ENCODE measurements around the gene TPRX1.

DNA sequence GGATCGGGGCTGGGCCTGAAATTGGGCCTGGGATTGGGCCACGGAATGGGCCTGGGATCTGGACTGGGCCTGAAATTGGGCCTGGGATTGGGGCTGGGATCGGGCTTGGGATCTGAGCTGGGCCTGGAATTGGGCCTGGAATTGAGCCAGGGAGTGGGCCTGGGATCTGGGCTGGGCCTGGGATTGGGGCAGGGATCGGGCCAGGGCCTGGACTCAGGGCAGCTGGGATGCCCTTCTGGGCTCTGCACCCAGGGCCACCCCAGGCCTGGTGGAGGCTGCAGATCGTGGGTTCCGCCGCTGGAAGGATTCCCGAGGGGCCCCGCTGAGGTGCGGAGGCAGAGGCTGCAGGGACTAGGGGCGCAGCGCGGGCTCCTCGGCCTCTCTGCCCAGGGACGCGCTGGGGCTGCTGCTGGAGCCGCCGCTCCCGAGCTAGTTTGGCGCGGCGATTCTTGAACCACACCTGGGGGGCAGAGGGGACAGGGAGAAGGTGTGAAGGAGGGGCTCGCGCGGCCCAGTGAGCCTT is 1.8 kb downstream of the TPRX1 start:
- TF ChIP-seq OSR2 (tag by site-specific recombination; IDR thresholded peaks at IDR 0.05), result no peak
- TF ChIP-seq, protein P1, sequence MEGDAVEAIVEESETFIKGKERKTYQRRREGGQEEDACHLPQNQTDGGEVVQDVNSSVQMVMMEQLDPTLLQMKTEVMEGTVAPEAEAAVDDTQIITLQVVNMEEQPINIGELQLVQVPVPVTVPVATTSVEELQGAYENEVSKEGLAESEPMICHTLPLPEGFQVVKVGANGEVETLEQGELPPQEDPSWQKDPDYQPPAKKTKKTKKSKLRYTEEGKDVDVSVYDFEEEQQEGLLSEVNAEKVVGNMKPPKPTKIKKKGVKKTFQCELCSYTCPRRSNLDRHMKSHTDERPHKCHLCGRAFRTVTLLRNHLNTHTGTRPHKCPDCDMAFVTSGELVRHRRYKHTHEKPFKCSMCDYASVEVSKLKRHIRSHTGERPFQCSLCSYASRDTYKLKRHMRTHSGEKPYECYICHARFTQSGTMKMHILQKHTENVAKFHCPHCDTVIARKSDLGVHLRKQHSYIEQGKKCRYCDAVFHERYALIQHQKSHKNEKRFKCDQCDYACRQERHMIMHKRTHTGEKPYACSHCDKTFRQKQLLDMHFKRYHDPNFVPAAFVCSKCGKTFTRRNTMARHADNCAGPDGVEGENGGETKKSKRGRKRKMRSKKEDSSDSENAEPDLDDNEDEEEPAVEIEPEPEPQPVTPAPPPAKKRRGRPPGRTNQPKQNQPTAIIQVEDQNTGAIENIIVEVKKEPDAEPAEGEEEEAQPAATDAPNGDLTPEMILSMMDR (tag by site-specific recombination; IDR thresholded peaks at IDR 0.05), result no peak
- TF ChIP-seq, protein P2, sequence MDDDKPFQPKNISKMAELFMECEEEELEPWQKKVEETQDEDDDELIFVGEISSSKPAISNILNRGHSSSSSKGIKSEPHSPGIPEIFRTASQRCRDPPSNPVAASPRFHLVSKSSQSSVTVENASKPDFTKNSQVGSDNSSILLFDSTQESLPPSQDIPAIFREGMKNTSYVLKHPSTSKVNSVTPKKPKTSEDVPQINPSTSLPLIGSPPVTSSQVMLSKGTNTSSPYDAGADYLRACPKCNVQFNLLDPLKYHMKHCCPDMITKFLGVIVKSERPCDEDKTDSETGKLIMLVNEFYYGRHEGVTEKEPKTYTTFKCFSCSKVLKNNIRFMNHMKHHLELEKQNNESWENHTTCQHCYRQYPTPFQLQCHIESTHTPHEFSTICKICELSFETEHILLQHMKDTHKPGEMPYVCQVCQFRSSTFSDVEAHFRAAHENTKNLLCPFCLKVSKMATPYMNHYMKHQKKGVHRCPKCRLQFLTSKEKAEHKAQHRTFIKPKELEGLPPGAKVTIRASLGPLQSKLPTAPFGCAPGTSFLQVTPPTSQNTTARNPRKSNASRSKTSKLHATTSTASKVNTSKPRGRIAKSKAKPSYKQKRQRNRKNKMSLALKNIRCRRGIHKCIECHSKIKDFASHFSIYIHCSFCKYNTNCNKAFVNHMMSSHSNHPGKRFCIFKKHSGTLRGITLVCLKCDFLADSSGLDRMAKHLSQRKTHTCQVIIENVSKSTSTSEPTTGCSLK (tag by site-specific recombination; IDR thresholded peaks at IDR 0.05), result no peak
- no peak for TF ChIP-seq ZNF175 (tag by site-specific recombination; IDR thresholded peaks at IDR 0.05)
- TF ChIP-seq MEIS1 (CRISPR knock-in tag; IDR thresholded peaks at IDR 0.05; ENCODE audit: borderline replicate concordance), result no peak
- TF ChIP-seq, protein P3, sequence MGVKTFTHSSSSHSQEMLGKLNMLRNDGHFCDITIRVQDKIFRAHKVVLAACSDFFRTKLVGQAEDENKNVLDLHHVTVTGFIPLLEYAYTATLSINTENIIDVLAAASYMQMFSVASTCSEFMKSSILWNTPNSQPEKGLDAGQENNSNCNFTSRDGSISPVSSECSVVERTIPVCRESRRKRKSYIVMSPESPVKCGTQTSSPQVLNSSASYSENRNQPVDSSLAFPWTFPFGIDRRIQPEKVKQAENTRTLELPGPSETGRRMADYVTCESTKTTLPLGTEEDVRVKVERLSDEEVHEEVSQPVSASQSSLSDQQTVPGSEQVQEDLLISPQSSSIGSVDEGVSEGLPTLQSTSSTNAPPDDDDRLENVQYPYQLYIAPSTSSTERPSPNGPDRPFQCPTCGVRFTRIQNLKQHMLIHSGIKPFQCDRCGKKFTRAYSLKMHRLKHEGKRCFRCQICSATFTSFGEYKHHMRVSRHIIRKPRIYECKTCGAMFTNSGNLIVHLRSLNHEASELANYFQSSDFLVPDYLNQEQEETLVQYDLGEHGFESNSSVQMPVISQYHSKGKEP (tag by site-specific recombination; IDR thresholded peaks at IDR 0.05), result no peak
- no peak for TF ChIP-seq PRDM1 (tag by site-specific recombination; IDR thresholded peaks at IDR 0.05)
- no peak for TF ChIP-seq ZNF24 (tag by site-specific recombination; IDR thresholded peaks at IDR 0.05)
- TF ChIP-seq, protein P4, sequence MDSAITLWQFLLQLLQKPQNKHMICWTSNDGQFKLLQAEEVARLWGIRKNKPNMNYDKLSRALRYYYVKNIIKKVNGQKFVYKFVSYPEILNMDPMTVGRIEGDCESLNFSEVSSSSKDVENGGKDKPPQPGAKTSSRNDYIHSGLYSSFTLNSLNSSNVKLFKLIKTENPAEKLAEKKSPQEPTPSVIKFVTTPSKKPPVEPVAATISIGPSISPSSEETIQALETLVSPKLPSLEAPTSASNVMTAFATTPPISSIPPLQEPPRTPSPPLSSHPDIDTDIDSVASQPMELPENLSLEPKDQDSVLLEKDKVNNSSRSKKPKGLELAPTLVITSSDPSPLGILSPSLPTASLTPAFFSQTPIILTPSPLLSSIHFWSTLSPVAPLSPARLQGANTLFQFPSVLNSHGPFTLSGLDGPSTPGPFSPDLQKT (IDR thresholded peaks at IDR 0.05; ENCODE audit: borderline replicate concordance, low read depth, low read length), result no peak
- TF ChIP-seq KLF16 (tag by site-specific recombination; IDR thresholded peaks at IDR 0.05), result no peak
